HPDE6-E6E7 (cell line): ENCODE results near the gene CYTL1.
"Not testable (repeated sequence)": the region's sequence is repeated elsewhere in the genome, so short reads cannot be mapped to it uniquely, and the experiment has no call there.

Experiments
- DNase-seq: peaks from one replicate; pipeline ENCODE4 v3.0.0; 2011; ENCODE audit warnings: missing footprints; ENCODE audit errors: extremely low spot score

The CYTL1 gene

DNA sequence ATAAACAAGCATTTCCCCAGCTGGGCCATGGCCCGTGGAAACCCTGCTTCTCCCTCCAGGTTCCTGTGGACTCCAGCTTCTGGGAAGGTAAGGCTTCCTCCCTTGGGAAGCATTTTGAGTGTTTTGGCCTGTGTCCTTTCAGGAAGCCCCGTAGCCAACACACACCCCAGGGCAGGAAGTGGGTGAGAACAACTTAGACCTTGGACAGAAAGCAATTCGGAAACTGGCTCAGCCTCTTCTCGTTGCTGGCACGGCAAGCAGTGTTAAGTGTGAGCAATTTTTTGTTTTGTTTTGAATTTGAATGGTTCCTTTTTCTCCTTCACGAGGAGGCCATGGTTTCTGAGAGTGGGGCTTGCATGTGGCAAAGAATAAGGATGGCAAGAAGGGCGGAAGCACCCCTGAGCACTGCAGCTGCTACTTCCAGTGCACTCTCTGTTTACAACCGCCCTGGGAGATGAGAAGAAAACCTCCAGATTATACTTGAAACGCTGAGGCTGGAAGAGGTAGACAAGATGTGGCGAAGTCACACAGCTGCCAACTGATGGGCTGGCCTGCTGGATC lies 14.1 kb upstream of the CYTL1 start:
- no peak for DNase-seq

DNA sequence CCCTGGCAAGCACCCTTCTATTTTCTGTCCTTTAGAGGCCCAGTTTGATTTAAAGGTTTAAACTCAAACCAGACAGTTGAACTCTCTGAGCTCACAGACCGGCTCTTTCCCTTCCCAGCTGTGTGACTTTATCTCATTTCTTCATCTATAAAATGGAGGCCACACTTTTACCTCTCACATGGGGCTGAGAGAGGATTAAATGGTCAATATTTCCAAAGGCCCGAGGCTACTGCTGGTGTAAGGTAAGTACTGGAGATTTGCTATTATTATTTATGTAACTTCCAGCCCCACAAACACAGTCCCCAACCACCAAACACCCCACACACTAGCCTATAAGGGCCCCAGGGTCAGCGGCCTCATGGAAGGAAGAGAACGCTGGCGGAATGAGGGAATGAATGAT lies 13.6 kb upstream of the CYTL1 start:
- DNase-seq: no peak

DNA sequence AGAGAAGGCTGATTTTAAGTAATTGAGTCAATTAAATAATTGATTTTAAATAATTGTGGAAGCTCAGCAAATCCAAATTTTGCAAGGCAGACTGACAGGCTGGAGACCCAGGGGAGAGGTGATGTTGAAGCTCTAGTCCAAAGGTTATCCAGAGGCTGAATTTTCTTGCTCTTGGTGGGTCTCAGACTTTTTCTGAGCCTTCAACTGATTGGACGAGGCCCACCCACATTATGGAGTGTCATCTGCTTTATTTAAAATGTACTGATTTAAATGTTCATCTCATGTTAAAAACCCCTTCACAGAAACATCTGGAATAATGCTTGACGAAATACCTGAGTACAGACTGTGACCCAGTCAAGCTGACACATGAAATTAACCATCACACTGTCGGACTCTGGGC lies 11.7 kb upstream of the CYTL1 start:
- no peak for DNase-seq

DNA sequence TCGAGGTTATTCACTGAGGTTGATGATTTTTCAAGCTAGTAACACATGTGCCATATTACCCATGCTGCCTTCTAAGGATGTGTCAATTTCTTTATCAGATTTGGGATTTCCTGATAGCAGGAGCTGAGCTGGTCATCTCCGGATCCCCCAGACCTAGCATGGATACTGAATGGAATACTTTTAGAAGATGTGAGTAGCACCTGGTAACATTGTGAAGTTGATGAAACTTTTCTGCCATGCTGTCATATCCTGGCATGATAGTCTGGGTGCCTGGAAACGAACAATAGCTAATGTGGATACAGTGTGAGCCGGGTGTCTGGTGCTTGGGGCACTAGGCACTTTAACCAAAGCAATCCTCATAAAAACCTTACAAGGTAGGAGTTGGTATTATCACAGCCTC lies 11.0 kb upstream of the CYTL1 start:
- no peak for DNase-seq

DNA sequence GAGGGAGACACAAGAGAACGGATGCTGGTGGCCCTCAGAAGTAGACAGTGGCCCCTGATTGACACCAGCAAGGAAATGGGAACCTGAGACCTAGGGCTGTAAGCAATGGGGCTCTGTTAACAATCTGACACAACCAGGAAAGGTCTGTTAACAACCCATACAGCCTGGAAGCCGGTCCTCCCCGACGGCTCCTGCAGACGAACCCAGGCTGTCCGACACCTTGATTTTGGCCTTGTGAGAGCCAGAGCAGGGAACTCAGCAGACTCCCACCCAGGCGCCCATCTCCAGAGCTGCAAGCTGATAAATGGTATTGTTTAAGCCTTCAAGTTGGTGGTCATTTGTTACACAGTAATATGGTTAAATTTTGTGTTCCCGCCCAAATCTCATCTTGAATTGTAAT lies 10.2 kb upstream of the CYTL1 start:
- DNase-seq: no peak

DNA sequence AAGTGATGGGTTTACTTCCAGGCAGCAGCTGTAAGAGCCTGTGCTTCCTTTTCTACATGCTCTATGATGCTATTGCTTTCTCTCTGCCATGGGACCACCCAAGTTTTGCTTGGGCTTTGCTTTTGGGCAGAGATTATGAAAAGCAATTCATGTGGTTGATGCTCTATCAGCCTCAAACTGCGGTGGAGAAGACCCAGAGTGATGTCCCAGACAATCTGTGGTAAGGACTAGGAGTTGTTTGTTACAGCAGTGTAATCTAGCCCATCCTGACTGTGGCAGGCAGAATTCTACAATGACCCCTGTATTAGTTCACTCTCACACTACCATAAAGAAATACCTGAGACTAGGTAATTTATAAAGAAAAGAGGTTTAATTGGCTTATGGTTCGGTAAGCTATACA lies 9.2 kb upstream of the CYTL1 start:
- DNase-seq: no peak

GRCh38 chr4:5027346-5027745 lies 8.1 kb upstream of the CYTL1 start:
- DNase-seq: no peak

GRCh38 chr4:5026371-5026770 lies 7.1 kb upstream of the CYTL1 start:
- no peak for DNase-seq

DNA sequence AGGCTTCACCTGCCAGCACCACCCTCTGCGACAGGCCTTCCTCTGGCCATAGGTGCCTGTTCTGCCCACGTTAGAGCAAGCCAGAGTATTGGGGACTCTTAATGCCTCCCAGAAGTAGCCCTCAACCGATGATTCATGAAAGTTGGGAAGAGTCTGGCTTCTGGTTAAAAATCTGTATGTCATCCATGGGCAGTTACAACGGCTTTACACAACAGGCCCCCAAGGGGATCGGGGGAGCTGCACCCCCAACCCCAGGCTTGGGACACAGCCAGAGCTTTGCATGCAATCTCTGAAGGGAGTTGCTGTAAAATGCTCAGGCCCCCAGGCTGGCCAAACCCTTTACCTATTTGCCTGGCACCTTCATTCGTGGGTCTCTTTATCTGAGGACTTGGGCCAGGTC lies 5.4 kb upstream of the CYTL1 start:
- no peak for DNase-seq

- no peak for DNase-seq
Measured at GRCh38 chr4:5021546-5021945, 2.3 kb upstream of the CYTL1 start.

GRCh38 chr4:5020341-5020740 lies 1.1 kb upstream of the CYTL1 start:
- DNase-seq: no peak

DNA sequence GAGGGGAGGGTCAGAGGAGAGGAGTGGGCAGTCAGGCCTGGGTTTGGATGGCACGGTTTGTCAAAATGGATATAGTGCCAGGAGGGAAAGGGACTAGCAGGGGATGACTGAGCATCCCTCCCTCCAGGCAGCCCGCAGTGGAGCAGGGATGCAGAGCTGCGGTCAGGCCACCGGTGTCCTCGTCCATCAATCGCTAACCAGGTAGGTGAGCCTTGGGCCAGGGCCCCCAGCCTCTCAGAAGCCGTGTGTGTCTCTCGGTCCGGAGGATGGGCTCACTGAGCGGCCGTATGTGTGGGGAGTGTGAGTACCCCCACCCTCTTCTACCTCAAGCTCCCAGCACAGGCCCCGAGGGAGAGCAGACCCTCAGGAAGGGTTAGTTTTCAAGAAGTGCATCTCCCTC lies 538 bp upstream of the CYTL1 start:
- no peak for DNase-seq

DNA sequence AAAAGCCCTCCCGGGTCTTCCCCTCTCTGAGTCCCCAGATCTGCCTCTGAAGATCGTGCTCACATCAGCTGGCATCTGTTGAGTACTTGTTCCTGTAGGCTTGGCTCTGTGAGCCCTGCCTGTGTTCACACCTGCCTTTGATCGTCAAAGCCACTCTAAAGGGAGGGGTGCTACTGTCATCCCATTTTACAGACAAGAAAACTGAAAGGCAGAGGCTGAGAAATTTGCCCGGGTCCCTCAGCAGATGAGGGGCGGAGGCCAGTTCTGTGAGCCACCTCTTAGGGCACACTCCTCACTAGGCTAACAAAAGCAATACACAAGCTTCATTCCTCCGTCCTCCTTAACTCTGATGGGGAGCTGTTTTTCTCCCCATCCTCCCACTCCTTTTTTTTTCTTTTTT lies 655 bp downstream of the CYTL1 start:
- no peak for DNase-seq

DNA sequence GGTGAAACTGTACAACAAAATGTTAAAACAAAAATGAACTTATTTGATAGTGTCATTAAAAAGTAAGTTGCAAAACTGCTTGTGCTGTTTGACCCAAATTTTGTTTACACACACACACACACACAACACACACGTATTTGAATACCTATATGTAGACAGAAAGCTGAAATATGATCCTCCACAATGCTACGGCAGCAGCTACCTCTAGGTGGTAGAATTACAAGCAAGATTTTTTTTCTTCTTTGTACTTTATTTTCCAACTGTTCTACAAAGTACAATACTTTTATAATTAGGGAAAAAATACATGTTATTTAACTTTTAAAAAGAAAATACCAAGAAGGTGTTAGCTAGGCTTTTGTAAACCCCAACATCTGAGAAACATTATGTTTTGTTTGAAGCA lies 1.2 kb downstream of the CYTL1 start:
- DNase-seq: no peak

DNA sequence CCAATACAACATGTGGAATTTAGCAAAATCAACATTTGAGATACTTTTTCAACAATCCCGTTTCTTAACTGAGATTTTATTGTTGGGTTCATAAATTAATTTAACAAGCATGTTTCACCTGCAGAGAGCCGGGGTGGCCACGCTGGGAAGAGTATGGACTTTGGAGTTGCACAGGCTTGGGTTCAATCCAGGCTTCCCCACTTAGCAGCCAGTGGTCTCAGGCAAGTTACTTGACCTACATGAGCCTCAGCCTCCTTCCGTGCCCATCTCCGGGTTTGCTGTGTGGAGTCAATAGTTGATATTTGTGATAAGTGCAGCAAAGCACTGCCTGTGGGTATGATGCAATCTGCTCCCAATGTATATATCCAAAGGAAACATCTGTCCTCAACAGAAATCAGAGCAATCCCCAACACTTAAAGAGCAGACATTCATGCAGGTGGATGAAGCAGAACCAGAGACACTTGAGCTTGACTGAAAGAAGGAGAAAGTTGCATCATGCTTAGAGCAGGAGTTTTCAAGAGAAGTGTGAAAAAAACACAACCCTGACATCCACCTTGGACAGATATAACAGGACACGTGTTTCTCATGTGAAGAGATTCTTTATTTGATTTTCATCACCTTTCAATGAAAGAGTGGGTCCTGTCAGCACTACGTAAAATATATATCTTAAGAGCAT lies 5.1 kb downstream of the CYTL1 start:
- no peak for DNase-seq

GRCh38 chr4:5012958-5013357 lies 6.3 kb downstream of the CYTL1 start:
- no peak for DNase-seq

DNA sequence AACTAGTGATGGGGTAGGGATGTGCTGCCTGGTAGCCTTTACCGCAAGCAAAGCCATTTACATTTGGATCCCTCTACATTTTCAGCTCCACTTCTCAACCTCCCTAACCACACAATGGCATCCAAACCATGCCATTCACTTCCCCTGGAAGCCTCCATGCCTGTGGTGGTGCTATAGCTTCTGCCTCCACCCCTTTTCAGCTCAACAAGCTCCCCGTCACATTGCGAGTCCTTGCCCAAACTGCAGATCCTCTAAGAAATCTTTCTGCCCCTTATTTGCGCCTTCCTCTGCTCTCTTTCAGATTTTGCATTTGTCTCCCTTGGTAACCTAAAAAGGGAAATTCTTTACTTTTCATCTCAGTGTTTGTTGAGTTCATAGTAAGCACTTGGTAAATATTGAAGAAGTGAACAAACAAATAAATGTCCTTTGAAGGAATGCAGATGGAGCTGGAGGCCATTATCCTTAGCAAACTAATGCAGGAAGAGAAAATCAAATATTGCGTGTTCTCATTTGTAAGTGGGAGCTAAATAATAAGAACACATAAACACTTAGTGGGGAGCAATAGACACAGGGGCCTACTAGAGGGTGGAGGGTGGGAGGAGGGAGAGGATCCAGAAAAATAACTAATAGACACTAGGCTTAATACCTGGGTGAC lies 6.9 kb downstream of the CYTL1 start:
- DNase-seq: no peak

DNA sequence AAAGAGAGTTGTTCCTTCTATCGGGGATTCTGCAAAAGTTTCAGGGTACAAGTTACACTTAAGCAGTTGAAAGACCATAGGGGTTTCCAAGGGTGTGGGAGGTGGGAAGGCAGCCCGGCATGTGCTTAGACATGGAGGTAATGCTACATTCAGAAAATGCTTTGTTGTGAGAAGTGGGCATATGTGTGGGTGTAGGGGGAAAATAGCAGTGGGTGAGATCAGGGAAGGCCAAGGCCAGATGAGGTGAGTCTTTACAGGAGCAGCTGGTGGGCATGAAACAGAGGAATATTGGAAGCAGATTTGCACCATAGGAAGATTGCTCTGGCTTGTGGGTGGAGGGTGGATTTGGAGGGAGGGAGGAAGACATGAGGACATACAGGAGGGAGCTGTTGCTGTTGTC lies 8.3 kb downstream of the CYTL1 start:
- DNase-seq: no peak

GRCh38 chr4:5009796-5010195 lies 9.5 kb downstream of the CYTL1 start:
- DNase-seq: no peak

DNA sequence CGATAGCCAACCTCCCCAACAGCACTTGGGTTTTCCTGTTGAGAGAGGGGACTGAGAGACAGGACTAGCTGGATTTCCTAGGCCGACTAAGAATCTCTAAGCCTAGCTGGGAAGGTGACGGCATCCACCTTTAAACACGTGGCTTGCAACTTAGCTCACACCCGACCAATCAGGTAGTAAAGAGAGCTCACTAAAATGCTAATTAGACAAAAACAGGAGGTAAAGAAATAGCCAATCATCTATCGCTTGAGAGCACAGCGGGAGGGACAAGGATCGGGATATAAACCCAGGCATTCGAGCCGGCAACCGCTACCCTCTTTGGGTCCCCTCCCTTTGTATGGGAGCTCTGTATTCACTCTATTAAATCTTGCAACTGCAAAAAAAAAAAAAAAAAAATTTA lies 12.3 kb downstream of the CYTL1 start:
- not testable (repeated sequence) for DNase-seq

GRCh38 chr4:5004496-5004895 lies 14.8 kb downstream of the CYTL1 start:
- no peak for DNase-seq

DNA sequence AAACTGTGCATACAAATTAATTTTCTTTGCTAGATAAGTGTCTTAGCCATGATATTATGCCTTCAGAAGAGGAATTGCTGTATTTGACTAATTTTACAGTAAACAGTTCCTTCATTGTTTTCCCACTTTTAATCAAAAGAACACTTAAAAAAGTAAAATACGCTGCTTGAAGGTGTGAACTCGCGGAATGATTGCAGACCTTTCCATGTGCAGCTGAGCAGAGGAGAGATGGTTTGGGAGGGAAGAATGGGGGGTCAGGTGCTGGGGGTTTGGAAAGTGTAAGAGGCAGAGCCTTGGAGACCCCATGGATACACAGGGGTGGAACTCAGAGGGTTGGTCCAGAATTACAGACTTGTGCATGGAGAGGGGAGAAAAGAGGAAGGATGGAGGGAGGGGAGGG lies 15.3 kb downstream of the CYTL1 start:
- DNase-seq: no peak

DNA sequence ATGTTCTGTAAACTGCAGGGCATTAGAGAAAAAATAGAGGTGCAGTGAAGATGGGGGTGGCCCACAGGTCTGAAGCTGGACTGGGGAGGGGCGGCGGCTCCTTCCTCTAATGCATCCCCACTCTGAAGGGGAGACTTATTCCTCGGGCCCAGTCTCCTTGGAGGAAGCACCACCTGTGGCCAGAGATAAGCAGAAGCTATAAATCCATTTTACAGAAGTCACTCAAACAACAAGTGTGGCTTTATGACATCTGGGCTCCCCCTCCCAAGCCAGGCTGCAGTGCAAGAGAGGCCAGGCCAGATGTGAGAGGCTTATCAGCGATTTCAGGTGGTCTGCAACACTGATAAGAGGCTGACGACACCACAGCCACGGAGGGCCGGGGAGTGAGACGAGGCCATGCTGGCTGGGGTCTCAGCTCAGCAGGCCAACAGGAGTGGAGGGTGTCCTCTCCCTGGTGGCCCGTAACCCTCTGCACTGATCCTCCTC lies 15.8 kb downstream of the CYTL1 start:
- DNase-seq: no peak
